NCI-H1930 (cell line): ENCODE measurements around the gene MXI1.
A peak's percentile ranks its signal among the peaks of the same experiment; 100 is the strongest.

ENCODE experiments used
- DNase-seq, 2 experiments: peaks; one replicate each; lab custom pipeline; 2025; lab: John Stamatoyannopoulos, UW

MXI1 gene

GRCh38 chr10:110215286-110216170, 8.1 kb downstream of the MXI1 start:
- DNase-seq = no peak

- DNase-seq = no peak
Measured at GRCh38 chr10:110216240-110216639, 8.8 kb downstream of the MXI1 start.

- no peak for DNase-seq
Measured at GRCh38 chr10:110216942-110217661, 9.7 kb downstream of the MXI1 start.

GRCh38 chr10:110217662-110218008, 10.2 kb downstream of the MXI1 start:
- DNase-seq = no peak

- no peak for DNase-seq
Measured at GRCh38 chr10:110218632-110219031, 11.2 kb downstream of the MXI1 start.

GRCh38 chr10:110219884-110220283, 12.5 kb downstream of the MXI1 start:
- no peak for DNase-seq

GRCh38 chr10:110220398-110220797, 13.0 kb downstream of the MXI1 start:
- DNase-seq = no peak

- no peak for DNase-seq
Measured at GRCh38 chr10:110221044-110221720, 13.8 kb downstream of the MXI1 start.

- DNase-seq = no peak
Measured at GRCh38 chr10:110221721-110222261, 14.4 kb downstream of the MXI1 start.

GRCh38 chr10:110222641-110223297, 15.4 kb downstream of the MXI1 start:
- no peak for DNase-seq

- DNase-seq = no peak
Measured at GRCh38 chr10:110223298-110223925, 16.0 kb downstream of the MXI1 start.

- no peak for DNase-seq
Measured at GRCh38 chr10:110224992-110225391, 17.6 kb downstream of the MXI1 start.

GRCh38 chr10:110225441-110225755, 18.0 kb downstream of the MXI1 start:
- DNase-seq = no peak

- peak; percentile 63 to 79 for DNase-seq
Measured at GRCh38 chr10:110225756-110226542, 18.5 kb downstream of the MXI1 start.

- peak; percentile 43 to 64 for DNase-seq
Measured at GRCh38 chr10:110226543-110226925, 19.1 kb downstream of the MXI1 start.

GRCh38 chr10:110226926-110227641, 19.7 kb downstream of the MXI1 start:
- no peak for DNase-seq

GRCh38 chr10:110228066-110228465, 20.7 kb downstream of the MXI1 start:
- DNase-seq = no peak

- no peak for DNase-seq
Measured at GRCh38 chr10:110229155-110229554, 21.8 kb downstream of the MXI1 start.

- no peak for DNase-seq
Measured at GRCh38 chr10:110233846-110234245, 26.4 kb downstream of the MXI1 start.

GRCh38 chr10:110237894-110238480, 30.6 kb downstream of the MXI1 start:
- DNase-seq = no peak
